G401.6 (cell line): ENCODE data around the gene SLC35A2.

Source experiments
- FAIRE-seq: peaks from 2 replicates; lab custom pipeline; 2012; peaks lifted over from hg19 to GRCh38; lab: Jason Lieb, UNC

The SLC35A2 gene

GRCh38 chrX:48927123-48927522, 15.7 kb upstream of the SLC35A2 start:
- FAIRE-seq = no peak

- no peak for FAIRE-seq
Observed at GRCh38 chrX:48924270-48924669, 12.8 kb upstream of the SLC35A2 start.

GRCh38 chrX:48923771-48924170, 12.3 kb upstream of the SLC35A2 start:
- FAIRE-seq = no peak

- no peak for FAIRE-seq
Observed at GRCh38 chrX:48920718-48921104, 9.3 kb upstream of the SLC35A2 start.

GRCh38 chrX:48919947-48920717, 8.7 kb upstream of the SLC35A2 start:
- peak; percentile 41 for FAIRE-seq

GRCh38 chrX:48919360-48919841, 8.0 kb upstream of the SLC35A2 start:
- FAIRE-seq = no peak

- peak; percentile 100 for FAIRE-seq
Observed at GRCh38 chrX:48918643-48919340, 7.3 kb upstream of the SLC35A2 start, which contains the start of gene PIM2. PIM2 (minus strand) TSS chrX:48919024; CDS start chrX:48918834, 190 bp downstream.

- FAIRE-seq = no peak
Observed at GRCh38 chrX:48918301-48918642, 6.8 kb upstream of the SLC35A2 start.

GRCh38 chrX:48917139-48918001, 5.9 kb upstream of the SLC35A2 start:
- FAIRE-seq = peak; percentile 98

- FAIRE-seq = no peak
Observed at GRCh38 chrX:48914593-48915493, 3.4 kb upstream of the SLC35A2 start.

- no peak for FAIRE-seq
Observed at GRCh38 chrX:48913605-48914366, 2.3 kb upstream of the SLC35A2 start.

GRCh38 chrX:48910926-48911411, 477 bp downstream of the SLC35A2 start:
- FAIRE-seq = no peak

- no peak for FAIRE-seq
Observed at GRCh38 chrX:48909703-48910294, 1.6 kb downstream of the SLC35A2 start.

GRCh38 chrX:48908600-48908999, 2.8 kb downstream of the SLC35A2 start:
- FAIRE-seq = no peak

- no peak for FAIRE-seq
Observed at GRCh38 chrX:48905090-48905790, 6.2 kb downstream of the SLC35A2 start.

- FAIRE-seq = no peak
Observed at GRCh38 chrX:48904626-48905025, 6.8 kb downstream of the SLC35A2 start.

- no peak for FAIRE-seq
Observed at GRCh38 chrX:48904180-48904579, 7.3 kb downstream of the SLC35A2 start.

GRCh38 chrX:48903290-48903689, 8.2 kb downstream of the SLC35A2 start:
- no peak for FAIRE-seq

- FAIRE-seq = no peak
Observed at GRCh38 chrX:48902776-48903175, 8.7 kb downstream of the SLC35A2 start.

GRCh38 chrX:48902135-48902534, 9.3 kb downstream of the SLC35A2 start:
- no peak for FAIRE-seq
